ENCODE results near the gene TNS4.

DNA sequence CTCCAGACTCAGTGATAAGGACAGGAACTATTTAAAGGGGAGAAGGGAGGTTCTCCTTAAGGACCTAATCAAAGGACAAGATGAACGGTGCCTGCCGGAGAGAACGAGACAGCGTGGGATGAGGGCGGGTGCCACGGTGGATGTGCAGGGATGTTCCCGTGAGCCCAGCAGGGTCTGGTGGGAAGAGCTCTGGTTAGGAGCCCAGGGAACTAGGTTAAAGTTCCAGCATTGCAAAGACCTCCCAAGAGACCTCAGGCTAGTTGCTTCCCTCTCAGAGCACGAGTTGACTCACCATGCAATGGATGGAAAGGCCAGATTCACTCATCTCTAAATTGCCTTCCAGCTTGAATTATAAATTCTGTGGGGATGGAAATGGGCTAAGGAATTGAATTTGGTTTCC, 49.2 kb upstream of the TNS4 start:
- TF ChIP-seq, protein P1, sequence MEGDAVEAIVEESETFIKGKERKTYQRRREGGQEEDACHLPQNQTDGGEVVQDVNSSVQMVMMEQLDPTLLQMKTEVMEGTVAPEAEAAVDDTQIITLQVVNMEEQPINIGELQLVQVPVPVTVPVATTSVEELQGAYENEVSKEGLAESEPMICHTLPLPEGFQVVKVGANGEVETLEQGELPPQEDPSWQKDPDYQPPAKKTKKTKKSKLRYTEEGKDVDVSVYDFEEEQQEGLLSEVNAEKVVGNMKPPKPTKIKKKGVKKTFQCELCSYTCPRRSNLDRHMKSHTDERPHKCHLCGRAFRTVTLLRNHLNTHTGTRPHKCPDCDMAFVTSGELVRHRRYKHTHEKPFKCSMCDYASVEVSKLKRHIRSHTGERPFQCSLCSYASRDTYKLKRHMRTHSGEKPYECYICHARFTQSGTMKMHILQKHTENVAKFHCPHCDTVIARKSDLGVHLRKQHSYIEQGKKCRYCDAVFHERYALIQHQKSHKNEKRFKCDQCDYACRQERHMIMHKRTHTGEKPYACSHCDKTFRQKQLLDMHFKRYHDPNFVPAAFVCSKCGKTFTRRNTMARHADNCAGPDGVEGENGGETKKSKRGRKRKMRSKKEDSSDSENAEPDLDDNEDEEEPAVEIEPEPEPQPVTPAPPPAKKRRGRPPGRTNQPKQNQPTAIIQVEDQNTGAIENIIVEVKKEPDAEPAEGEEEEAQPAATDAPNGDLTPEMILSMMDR (IDR thresholded peaks at IDR 0.05 in 2 of 3, conservative IDR thresholded peaks at IDR 0.05 in 1 of 3; ENCODE audit: insufficient read depth in 2 of 3, low read depth in 1 of 3, low read length in 3 of 3) = no peak
- TF ChIP-seq SETDB1 (IDR thresholded peaks at IDR 0.05; ENCODE audit: low read length) = no peak
- TF ChIP-seq, protein P2, sequence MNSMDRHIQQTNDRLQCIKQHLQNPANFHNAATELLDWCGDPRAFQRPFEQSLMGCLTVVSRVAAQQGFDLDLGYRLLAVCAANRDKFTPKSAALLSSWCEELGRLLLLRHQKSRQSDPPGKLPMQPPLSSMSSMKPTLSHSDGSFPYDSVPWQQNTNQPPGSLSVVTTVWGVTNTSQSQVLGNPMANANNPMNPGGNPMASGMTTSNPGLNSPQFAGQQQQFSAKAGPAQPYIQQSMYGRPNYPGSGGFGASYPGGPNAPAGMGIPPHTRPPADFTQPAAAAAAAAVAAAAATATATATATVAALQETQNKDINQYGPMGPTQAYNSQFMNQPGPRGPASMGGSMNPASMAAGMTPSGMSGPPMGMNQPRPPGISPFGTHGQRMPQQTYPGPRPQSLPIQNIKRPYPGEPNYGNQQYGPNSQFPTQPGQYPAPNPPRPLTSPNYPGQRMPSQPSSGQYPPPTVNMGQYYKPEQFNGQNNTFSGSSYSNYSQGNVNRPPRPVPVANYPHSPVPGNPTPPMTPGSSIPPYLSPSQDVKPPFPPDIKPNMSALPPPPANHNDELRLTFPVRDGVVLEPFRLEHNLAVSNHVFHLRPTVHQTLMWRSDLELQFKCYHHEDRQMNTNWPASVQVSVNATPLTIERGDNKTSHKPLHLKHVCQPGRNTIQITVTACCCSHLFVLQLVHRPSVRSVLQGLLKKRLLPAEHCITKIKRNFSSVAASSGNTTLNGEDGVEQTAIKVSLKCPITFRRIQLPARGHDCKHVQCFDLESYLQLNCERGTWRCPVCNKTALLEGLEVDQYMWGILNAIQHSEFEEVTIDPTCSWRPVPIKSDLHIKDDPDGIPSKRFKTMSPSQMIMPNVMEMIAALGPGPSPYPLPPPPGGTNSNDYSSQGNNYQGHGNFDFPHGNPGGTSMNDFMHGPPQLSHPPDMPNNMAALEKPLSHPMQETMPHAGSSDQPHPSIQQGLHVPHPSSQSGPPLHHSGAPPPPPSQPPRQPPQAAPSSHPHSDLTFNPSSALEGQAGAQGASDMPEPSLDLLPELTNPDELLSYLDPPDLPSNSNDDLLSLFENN (IDR thresholded peaks at IDR 0.05; ENCODE audit: low read depth in 2 of 2, low read length in 2 of 2) = no peak
- TF ChIP-seq POLR2A (conservative IDR thresholded peaks at IDR 0.05) = no peak
- TF ChIP-seq ZNF444 (CRISPR knock-in tag; IDR thresholded peaks at IDR 0.05) = no peak
- no peak for TF ChIP-seq ETV6 (IDR thresholded peaks at IDR 0.05; ENCODE audit: borderline replicate concordance in 1 of 2, low read depth in 2 of 2, low read length in 1 of 2)
- TF ChIP-seq ETV6 (CRISPR knock-in tag; IDR thresholded peaks at IDR 0.05; ENCODE audit: borderline replicate concordance) = no peak
- no peak for TF ChIP-seq ELF4 (CRISPR knock-in tag; IDR thresholded peaks at IDR 0.05)
- TF ChIP-seq IRF2 (CRISPR knock-in tag; IDR thresholded peaks at IDR 0.05) = no peak
- TF ChIP-seq, protein P3, sequence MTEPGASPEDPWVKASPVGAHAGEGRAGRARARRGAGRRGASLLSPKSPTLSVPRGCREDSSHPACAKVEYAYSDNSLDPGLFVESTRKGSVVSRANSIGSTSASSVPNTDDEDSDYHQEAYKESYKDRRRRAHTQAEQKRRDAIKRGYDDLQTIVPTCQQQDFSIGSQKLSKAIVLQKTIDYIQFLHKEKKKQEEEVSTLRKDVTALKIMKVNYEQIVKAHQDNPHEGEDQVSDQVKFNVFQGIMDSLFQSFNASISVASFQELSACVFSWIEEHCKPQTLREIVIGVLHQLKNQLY (CRISPR knock-in tag; conservative IDR thresholded peaks at IDR 0.05) = no peak
- no peak for TF ChIP-seq ZNF143 (CRISPR knock-in tag; IDR thresholded peaks at IDR 0.05)
- no peak for TF ChIP-seq ZNF79 (CRISPR knock-in tag; IDR thresholded peaks at IDR 0.05; ENCODE audit: low read depth)
- no peak for TF ChIP-seq DMBX1 (CRISPR knock-in tag; IDR thresholded peaks at IDR 0.05; ENCODE audit: borderline replicate concordance)
- TF ChIP-seq HDAC6 (IDR thresholded peaks at IDR 0.05; ENCODE audit: low read depth, low read length) = no peak

All from K562 (cell line).